HL-60/S4 treated with phorbol 12-myristate 13-acetate at 8.2 ng/mL for 4 days and 3 days (cell line): Measurements from ENCODE around the gene SIAH2.
"Not testable (repeated sequence)": the region's sequence is repeated elsewhere in the genome, so short reads cannot be mapped to it uniquely, and the experiment has no call there.

Experiments used
- in situ Hi-C: fragments of 300-500 bp; cut with MboI; formaldehyde crosslinking; loops from 2 replicates; pipeline ENCODE4 v1.15.0; 2022; ENCODE audit warnings: low sequenced_read_pairs

SIAH2 gene, protein sequence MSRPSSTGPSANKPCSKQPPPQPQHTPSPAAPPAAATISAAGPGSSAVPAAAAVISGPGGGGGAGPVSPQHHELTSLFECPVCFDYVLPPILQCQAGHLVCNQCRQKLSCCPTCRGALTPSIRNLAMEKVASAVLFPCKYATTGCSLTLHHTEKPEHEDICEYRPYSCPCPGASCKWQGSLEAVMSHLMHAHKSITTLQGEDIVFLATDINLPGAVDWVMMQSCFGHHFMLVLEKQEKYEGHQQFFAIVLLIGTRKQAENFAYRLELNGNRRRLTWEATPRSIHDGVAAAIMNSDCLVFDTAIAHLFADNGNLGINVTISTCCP

DNA sequence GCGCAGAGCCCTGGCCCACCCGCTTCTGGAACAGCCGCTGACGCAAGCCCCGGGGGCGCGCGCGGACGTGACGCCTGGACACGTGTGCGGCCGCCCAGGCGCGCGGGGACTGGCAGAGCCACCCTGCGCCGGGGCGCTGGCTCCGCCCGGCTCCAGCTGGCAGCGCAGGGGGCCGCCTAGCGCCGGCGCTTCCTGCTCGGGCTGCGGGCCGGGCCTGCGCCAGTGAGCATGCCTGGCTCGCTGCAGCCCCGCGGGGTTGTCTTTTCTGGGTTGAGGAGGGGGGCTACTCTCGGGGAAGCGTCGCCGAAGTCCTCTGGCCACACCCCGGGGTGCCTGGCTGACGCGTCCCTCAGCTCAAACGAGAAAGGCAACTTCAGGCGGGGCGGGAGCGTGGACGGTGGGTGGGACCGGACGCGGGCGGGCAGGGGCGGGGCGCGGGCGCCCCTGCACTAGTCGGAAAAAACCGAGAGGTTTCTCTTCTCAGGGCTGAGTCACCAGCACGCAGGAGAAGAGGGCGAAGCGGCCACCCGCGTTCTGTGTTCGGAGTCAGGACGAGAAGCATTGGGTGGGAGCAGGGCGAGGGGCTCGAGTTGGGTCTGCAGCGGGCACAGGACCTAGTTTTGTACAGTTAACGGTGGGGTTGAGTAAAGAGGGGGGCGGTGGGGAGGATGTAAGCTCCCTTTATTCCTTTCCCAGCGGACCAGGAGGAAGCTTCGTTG lies at the start of gene SIAH2:
Gene SIAH2 (minus strand): TSS at position 48 of the 719 bp plus-strand sequence. CDS start 320 bp downstream, outside the sequence.
- in situ Hi-C loops = no loop called here

DNA sequence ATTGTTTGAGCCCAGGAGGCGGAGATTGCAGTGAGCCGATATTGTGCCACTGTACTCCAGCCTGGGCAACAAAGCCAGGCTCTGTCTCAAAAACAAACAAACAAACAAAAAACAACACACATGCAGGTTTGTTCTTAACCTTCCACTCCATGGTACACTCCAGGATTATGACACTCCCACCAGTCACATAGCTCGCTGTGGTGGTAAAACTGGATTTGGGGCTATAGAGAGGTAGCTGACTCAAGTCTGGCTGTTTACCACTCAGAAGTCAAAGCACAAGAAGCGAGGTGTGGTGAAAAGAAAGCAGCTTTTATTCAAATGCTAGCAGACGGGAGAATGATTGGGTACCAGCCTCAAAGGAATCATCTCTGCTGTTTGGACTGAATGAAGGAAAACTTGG lies 49.0 kb upstream of the SIAH2 start:
- in situ Hi-C loops = no loop called here

DNA sequence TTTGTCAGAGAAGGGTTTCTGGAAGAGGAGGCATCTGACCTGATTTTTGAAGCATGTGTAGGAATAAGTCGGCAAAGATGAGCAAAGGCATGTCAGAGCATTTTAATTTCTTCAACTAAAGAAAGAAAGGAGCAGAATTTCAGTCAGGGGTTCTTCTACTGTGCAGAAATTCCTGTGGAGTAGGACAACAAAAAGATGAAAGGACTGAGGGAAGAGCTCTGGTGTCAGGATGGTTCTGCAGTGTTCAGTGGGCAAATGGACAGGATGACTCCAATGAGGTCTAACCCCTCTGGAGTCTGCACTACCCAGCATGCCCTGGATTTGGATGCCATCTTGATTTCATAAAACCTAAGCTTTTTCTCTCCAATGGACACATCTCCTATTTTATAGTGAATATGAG lies 47.7 kb upstream of the SIAH2 start:
- in situ Hi-C loops = no loop called here

DNA sequence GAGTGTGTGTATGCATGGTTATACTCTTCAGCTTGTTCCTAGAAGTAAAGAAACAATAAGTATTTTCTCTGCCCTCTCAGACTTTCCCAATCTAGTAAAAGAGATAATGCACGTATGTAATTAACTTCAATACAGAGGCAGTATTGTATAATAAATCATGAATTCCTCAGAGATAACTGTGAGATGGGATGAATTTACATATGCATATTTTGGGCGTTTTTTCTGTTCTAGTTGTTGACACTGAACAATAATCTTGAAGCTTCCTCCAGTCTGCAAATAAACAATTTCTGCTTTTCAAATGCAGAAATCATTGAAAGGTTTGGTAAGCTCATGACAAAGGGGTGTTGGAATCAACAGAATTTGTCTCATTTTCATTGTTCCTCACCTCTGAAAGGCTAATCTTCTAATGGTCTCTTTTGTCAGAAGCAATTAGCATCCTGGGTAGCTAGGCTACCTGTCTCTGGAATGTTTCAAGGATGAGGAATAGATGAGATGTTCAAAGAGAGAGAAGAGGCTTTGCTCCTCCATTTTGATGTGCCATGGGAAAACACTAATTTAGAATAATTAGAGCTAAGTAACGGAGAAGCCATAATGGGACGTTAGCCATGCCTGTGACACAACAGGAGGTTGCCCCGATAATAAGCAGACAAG lies 43.3 kb upstream of the SIAH2 start:
- in situ Hi-C loops = no loop called here

DNA sequence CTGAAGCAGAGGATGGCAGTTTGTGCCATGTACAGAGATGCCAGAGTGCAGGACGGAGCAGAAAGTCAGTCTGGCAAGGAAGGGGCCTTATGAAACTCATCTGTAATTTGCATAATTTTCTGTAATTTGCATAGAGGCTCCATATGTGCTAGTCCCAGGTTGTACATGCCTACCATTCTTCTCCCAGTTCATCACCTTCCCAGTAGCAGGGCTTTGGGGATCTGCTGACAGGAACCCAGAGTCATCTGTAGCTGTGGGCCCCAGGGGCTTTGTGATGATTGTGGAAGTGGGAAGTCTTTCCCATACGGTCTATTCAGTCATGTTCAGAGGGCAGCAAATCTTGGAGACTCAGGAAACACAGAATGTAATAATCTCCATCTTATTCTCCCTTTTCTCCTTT lies 42.4 kb upstream of the SIAH2 start:
- in situ Hi-C loops = no loop called here

DNA sequence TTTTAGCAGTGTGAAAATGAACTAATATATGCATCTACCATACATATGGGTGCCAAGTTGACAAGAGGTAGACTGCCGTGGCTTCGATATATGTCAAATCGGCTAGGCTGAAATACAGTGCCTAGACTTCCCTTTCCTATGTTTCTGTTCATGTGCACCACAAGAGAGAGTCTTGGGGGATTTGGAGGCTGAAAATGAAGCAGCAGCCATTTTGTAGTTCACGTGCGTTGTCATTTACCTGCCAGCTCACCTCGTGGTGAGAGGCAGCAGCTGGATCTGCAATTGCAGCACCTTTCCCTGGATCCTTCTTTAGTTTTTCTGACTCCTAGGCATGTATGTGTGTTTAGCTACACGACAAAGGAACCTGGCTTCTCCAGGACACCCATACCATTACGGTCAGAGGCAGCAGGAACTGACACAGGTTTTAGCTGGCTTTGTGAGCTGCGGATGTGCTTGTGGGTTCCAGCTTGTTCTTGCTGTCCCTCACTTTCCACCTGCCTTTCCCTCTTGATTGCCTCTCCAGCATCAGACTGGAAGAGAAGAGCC lies 40.5 kb upstream of the SIAH2 start:
- in situ Hi-C loops = no loop called here

DNA sequence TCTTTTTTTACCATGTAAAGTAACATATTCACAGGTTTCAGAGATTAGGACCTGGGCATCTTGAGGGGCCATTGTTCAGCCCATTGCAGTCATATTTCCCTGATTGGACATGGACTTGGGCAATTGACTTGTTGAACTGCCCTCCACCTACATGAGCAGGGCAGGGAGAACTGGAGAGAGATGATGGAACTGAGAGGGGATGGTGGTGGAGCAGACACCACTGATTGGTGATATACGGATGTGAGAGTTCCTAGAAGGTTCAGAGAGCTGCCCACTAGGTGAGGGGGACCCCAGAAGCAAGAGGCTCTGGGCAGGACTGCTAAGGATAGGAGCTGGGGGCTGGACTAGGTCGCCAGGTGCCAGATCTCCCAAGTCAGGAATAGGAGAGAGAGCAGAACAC lies 37.8 kb upstream of the SIAH2 start:
- in situ Hi-C loops = no loop called here

DNA sequence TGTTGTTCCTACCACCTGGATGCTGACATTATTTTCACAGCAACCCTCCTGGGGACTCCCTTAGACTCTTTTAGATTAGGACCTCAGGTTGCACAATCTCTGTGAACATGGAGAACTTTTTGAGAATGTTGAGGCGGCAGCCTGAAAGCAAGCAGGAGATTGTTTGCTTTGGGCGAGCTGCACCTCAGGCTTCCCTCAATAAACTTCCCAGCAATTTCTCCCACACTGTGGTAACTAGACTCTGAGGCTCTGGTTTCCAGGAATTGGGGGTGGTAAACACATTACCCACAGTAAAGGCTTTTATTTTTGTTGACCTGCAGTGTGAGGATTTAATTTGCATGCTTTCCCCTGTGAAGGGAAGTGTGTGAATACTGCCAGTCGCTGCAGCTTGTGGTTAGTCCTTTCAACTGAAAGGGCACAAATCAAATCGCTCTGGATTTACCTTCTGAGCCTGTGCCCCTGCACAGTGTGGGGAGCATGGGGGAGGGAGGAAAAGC lies 35.2 kb upstream of the SIAH2 start:
- in situ Hi-C loops = no loop called here

DNA sequence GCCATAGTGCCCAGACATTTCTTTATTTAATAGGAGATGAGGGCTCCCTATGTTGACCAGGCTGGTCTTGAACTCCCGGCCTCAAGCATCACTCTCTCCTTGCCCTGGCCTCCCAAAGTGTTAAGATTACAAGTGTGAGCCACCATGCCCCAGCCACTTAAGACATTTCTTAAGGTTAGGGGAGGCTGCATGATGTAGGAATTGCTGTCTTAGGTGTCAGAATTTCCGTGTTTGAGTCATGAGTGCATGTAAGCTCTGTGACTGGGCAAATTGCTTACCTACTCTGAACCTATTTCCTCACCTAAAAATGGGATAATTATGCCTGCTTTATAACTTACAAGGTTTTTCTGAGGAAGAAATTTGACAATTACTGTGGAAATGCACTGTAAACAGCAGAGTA lies 34.2 kb upstream of the SIAH2 start:
- in situ Hi-C loops = no loop called here

DNA sequence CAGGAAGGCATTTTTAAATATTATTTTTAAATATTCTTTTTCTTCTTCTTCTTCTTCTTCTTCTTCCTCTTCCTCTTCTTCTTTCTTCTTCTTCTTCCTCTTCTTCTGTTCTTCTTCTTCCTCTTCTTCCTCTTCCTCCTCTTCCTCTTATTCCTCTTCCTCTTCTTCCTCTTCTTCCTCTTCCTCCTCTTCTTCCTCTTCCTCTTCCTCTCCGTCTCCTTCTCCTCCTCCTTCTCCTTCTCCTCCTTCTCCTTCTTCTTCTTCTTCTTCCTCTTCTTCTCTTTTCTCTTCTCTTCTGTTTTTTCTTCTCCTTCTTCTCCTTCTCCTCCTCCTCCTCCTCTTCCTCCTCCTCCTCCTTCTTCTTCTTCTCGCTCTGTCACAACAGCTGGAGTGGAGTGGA lies 33.6 kb upstream of the SIAH2 start:
- in situ Hi-C loops = not testable (repeated sequence)

DNA sequence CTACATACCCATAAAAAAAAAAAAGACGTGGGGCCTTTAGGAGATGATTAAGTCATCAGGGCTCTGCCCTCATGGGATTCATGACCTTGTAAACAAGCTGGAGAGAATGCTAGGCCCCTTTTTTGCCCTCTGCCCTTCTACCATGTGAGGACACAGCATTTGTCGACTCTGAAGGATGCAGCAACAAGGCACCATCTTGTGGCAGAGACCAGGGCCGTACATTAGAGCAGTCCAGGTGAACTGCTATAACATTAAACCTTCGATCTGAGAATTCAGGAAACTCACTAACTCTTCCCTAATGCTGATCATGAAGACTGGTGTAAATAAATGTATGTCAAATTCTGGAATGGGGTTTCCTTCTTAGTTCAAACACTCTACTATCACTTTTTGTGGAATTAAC lies 30.7 kb upstream of the SIAH2 start:
- in situ Hi-C loops = no loop called here

DNA sequence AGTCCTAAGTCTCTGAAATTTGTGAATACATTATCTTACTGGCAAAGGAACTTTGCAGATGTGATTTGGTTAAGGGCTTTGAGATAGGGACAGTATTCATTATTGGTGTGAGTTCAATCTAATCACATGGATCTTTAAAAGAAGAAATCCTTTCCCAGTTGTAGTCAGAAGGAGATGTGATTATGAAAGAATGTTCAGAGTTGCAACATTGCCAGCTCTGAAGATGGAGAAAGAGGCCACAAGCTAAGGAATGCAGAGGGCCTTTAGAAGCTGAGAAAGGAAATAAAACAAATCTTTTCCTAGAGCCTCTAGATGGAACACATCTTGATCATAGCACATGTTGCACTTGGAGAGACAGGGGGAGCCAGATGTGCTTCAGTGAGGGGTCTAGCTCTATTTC lies 27.7 kb upstream of the SIAH2 start:
- in situ Hi-C loops = no loop called here

DNA sequence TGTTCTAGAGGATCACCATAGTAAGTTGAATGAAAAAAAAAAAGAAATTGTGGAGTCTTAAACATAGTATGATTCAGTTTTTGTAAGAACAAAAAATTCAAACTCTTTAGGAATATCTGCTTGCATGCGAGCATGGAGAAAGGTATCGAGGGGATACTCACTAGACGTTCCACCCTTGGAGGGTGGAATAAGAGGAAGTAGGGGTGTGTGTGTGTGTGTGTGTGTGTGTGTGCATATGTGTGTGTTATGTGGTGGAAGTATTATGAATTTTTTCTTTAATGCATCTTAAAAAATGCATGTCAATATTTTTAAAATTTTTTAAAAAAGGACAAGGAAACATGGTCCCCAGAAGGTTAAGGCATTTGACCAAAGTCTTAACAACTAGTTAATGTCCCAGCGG lies 26.5 kb upstream of the SIAH2 start:
- in situ Hi-C loops = no loop called here

DNA sequence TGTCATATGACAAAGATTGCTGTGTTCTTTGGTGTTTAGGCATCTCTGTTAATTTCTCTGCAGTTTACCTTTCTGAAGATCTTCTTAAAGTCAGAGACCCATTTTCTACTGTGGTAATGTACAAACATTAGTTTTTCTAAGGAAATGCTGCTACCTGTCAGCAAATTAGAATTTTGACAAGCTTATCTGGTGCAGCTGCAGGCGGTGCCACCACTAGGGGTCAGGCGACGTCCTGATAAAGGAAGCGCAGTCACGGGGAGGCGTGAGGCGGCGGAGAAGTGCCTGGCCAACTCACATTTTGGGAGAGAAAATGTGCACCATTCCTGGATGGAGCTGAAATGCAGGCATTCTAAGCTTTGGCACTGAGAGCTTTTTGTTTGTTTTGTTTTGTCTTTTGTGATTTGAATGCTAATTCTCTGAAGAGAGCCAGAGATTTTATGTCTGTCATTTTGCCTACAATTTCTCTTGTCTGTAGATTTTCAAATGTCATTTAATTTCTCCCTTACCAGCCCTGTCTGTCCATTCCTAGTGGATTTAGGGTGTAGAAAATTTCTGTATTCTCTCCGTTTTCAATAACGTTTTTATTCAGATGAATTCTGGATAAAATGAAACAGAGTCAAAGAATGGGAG lies 24.9 kb upstream of the SIAH2 start:
- in situ Hi-C loops = no loop called here

DNA sequence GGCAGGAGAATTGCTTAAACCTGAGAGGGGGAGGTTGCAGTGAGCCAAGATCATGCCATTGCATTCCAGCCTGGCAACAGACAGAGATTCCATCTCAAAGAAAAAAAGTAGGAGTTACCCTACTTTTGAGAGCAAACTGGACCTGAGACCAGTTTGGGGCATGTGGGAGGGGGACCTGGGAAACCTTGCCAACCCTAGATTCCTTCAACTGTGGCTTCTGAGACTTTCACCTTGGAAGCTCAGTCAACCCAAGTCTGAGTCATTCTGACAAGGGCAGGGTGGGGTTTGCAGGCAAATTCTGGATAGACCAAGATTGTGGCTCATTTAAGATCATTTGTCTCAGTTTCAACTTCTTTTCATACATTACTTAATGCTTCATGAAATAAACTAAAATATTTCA lies 23.8 kb upstream of the SIAH2 start:
- in situ Hi-C loops = no loop called here

DNA sequence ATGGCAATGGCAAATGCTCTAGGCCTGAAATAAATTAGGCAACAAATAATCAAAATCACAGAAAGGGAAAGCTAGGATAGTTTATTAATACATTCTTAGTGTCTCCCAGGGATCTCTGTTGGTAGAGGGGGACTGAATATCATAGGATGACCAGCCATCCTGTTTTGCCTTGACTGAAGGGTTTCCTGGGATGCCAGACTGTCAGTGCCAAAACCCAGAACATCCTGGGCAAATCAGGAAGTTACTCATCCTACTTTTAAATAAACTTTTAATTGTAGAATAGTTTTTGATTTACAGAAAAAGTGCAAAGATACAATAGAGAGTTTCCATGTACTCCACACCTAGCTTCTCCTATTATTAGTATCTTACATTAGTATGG lies 21.8 kb upstream of the SIAH2 start:
- in situ Hi-C loops = no loop called here

DNA sequence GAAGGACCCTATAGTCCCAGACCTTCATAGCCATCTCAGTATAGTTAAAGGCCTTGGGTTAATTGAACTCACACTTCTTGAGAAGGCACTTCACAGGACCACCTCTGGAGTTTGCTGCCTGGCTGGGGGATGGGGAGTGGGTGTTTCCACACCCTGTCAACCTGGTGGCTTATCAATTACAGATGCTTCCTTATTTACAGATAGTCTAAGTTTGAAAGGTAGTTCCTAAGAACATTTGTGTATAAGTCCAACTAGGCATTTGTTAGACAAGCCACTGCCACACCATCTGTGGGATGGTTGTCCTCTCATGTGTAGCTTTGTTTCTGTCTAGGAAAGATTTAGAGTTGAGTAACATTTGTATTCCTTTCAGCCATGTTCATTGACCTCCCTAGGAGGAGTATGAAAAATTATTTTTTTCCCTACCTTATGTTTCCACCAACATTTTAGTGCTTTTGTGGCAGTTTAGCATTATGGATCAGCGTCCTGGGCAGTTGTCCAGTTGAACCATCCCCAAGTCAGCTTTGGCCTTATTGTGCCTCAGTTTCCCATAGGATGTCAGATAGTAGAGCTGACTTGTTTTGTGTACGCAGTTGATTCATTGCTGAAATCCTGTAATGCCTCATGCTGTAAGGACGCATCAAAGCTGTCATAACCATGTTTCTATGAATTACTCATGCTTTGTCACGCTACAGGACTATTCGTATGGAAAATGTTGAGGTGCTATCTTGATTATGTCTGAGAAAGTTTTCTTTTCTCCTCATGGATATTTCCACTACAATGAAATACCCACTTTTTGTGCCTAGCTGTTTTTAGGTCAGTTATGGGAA lies 21.2 kb upstream of the SIAH2 start:
- in situ Hi-C loops = no loop called here

DNA sequence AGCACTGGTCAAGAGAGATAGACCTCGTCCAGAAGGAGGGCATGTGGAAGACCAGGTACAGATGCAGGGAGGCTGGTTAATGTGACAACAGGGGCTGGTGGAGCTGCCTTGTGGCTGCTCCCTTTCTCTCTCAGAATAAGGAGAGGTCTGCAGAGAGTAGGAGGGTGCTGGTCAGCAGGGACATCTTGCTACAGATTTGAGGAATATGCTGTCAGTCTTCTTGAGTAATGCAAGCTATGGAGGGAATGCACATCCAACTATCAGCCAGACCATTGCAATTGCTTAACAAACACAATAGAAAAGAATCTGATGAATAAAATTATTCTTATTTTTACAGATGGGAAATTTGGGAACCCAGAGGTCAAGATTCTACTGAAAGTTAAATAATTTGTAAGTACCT lies 20.3 kb upstream of the SIAH2 start:
- in situ Hi-C loops = no loop called here

DNA sequence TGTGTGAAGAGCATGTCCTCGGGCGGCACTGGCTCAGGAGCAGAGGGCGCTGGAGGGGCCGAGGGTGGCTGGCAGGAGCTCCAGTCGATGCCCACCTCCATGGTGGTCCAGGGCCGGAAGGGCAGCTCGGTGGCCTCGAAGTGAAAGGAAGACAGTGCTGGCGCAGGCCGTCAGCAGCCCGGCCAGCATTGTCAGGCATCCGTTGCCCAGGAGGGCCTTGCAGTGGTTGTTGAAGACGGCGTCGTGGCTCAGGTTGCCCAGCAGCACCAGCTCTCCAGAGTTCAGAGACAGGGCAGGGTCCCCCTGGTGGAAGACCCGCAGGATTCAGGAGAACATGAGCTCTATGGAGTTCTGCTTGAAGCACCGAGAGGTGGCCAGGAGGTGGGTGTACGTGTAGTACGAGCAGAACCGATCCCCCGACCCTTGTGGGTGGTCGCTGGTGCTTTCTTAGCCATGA lies 16.5 kb upstream of the SIAH2 start:
- in situ Hi-C loops = no loop called here

DNA sequence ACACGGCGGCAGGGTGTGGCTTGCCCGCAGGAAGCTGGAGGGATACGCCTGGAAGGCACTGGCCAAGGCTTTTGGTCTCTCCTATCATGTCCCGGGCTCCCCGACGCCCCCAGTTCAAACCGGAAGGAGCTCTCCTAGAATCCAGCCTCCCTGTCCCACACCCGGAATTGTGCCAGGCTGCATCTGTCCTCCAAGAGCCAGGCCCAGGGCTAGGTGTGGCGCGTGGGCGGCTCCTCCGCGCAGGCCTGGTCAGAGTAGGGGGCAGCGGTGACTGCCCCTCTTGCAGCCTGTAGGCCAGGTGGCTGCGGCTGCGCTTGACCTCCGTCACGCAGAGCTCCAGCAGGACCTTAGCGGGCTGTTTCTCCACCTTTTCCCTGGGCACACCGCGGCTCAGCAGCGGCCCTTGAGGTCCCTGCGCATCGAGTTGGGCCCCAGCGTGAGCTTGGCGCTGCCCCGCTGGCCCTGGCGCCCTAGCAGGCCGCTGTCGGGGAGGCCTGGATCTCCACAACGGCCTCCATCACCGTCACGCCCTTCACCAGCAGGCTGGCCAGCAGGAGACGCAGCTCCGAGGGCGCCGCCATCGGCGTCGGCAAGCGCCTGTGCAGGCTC lies 15.9 kb upstream of the SIAH2 start:
- in situ Hi-C loops = no loop called here
